ENCODE results near the gene KIAA1549.
"Not testable (repeated sequence)": the region's sequence is repeated elsewhere in the genome, so short reads cannot be mapped to it uniquely, and the experiment has no call there.

KIAA1549 gene

DNA sequence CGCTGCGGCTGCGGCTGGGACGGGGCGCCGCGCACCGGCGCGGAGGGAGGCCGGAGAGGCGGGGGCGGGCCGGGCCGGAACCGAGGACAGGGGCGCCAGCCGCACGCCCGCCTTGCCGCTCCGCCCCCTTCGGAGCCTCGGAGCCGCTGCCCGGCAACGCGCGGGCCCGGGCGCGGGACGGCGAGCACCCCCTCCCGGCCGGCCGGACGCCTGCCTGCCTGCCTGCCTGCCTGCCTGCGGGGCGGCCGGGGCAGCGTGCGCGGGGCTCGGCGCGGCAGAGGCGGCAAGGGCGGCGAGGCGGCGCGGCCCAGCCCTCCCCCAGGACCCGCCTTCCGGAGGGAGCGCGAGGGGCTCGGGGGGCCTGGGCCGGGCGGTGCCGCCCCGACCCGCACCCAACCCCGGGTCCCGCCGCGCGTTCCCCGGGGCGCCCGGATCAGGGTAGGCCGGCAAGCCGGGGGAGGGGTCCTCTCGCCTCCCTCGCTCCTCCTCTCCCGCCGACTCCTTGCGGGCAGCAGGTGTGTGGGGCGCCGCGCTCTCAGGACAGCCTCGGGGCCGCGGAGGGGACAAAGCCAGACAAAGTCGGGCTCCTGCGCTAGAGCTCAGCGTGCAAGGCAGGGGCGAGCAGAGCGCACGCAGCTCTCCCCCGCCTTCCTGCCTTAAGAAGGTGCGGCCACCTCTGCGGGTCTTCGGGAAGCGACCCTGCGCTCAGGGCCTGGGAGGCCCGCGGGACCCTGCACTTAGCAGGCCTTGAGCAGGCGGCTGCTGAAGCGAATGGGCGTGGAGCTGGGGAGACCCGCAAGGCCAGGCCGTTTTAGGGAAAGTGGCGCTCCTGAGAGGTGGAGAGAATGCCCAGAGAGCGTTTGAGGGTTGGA lies at the start of gene KIAA1549:
KIAA1549 (minus strand) TSS at position 58 of the 872 bp plus-strand sequence. CDS start 120 bp downstream, outside the sequence.
- DNase-seq, result peak in 1 of 2 experiments; percentile 68

DNA sequence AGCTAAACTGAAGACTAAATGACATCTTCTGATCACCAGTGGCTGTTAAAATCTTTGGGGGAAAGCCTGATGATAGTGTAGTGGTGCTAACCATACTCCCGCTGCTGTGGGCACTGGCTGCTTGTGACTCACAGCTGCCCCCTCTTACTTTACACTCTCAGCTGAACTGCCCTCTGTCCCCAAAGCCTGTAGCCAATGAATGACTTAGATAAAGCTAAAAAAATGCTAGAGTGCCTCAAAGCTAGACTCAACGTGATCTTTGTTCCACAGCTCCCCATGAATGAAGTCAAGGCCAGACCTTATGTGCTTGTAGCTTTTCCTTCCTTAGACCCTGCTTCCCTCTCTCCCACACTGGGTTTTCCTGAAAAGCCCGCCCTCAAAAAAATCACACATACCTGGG lies 48.2 kb upstream of the KIAA1549 start:
- DNase-seq, result no peak

DNA sequence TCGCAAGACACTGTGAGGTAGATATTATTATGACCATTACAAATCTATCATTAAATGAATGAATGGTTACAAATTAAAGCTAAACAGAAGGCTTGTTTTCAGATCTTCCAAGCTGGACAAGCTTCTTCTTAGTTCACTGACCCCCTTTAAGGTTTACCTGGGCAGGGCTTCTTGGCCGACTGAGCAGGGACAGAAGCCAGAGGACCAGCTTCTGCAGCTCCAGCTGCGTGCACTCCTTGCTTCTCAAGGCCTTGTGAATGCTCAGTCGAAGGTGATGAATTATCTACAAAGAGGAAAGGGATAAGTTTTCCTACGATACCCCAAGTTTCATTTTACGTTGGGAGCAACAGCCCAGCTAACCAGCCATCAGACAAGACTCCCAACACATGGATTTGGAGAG lies 45.4 kb upstream of the KIAA1549 start:
- DNase-seq, result no peak

DNA sequence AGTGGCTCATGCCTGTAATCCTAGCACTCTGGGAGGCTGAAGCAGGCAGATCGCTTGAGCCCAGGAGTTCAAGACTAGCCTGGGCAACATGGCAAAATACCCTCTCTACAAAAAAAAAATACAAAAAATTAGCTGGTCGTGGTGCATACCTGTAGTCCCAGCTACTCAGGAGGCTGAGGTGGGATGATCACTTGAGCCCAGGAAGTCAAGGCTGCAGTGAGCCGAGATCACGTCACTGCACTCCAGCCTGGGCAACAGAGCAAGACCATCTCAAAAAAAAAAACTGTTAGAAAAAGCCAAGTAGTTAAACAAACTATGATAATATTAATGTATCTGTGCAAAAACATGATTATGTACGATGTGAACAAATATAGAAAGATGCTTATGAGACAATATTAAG lies 44.7 kb upstream of the KIAA1549 start:
- DNase-seq, result not testable (repeated sequence)

DNA sequence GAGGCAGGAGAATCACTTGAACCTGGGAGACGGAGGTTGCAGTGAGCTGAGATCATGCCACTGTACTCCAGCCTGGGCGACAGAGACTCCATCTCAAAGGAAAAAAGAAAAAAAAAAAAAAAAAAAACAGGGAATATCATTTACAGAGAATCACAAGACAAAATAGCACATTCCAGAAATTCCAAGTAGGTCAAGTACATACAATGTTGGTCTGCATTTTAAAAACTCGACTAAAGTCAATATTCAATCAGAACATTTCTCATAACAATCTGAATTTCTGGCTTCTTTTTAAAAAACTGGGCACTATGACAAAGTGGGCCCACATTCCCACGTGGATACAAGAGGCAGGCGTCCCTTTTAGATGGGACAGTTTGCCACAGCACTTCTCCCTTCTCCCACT lies 41.9 kb upstream of the KIAA1549 start:
- DNase-seq, result no peak

DNA sequence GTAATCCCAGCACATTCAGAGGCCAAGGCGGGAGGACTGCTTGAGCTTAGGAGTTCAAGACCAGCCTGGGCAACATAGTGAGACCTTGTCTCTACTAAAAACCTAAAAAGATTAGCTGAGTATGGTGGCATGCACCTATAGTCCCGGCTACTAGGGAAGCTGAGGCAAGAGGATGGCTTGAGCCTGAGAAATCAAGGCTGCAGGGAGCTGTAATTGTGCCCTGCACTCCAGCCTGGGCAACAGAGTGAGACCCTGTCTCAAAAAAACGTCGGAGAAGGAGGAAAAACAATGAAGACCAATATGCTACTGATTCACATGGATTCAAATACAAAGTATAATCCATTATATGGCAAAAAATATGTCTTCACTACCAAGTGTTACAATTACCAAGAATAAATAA lies 41.1 kb upstream of the KIAA1549 start:
- DNase-seq, result no peak

DNA sequence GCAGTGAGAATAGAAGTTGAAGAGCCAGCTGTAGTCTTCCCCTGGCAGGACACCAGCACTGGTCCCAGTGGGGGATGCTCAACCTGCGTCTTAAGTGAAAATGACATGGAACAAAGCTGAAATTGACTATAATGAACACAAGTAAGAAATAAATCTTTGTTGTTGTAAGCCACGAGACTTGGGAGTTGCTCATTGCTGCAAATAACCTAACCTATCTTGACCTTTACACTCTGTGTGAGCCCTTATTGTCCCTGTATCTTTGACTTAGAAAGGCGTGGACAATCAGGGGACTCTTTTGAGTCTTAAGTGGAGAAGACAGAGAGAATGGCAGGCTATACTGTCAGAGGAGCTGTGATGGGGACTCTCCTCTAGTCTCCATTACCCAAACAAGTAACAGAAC lies 37.7 kb upstream of the KIAA1549 start:
- no peak for DNase-seq

DNA sequence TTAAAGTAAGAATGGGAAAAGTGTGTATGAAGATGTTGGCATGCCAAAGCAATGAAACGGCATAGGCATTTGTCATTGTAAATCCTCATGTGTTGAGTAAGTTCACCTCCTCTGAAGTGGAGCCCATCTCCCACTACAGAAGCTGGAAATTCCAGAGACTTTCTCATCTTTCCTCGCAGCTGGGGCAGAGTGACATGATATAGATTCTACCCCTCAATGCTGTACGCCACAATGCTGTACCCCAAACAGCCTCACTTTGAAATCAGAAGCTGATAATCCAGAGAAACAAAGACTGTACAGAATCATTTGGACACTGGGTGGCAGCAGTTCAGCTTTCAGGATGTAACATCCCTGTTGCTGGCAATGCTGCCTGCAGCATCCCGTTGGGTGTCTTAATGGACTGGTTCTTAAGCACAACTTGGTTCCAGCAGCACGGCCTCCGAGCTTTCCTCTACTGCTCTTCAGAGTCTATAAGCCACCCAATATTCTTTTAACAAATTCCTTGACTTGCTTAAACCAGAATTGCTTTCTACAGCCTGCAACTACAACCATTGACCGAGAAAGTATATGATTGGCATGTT lies 35.8 kb upstream of the KIAA1549 start:
- peak; percentile 22 to 31 for DNase-seq

DNA sequence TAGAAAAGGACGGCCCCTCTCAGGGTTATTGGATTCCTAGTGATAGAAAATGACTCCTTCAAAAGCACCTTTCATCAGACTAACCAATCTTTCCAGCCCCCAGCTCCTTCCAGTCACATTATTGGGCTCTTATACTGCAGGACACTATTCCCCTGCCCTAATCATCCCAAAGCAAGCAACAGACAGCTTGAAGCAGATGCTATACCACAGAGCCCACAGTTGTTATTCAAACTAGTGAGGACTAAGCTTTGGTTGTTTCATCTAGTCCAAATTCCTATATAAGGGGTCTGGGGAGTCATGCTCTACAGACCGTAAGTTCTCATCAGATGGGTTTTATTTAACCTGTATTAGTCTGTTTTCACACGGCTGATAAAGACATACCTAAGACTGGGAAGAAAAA lies 30.2 kb upstream of the KIAA1549 start:
- no peak for DNase-seq

DNA sequence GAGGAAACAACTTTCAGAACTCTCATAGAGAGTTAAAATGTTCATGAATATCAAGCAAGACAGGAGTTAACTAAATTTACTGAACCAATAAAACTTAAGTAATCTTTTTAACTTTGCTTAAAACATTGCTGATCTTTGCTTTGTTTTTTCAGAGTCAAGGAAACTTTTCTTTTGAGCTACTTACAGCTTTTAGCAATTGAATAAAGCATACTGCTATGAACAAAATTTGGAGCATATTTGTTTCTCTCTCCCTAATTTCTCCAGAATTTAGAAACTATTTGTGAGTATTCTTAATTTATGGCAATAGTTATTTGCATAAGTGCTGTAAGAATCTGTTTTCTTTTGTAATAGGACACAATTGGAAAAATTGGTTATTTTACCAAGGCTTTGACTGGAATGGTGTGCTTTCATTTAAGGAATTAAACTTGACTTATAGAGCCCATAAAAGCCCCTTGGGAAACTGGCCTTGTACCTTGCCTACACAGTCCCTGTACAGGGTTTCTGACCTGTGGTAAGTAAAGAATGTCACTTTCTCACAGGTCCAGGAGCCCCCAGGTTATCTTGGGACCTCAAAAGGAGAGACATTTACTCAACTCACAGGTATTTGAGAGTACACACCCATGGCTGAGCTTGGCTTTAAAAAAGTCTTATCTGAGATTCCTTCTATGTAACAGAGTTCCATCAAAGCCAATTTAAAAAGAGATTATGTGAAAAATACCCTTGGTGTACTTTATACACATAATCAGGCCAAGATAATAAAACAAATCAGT lies 23.3 kb upstream of the KIAA1549 start:
- DNase-seq, result no peak

DNA sequence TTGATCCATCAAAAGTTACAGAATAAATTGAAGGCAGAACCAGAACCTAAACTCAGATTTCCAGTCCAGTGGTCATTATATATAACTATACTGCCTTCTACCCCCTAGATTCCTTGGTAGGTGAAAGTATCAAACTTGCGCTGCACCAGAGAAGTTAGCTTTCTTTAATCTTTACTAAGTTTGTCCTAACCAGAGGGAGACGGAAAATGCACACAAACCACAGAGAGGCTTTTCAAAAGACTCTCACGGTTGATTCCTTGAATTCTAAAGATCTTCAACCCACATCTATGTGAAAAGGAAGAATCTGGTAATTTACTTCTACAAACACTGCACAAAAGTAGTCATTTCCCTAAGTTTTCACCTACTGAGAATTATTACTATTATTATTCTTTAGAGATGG lies 18.2 kb upstream of the KIAA1549 start:
- no peak for DNase-seq

DNA sequence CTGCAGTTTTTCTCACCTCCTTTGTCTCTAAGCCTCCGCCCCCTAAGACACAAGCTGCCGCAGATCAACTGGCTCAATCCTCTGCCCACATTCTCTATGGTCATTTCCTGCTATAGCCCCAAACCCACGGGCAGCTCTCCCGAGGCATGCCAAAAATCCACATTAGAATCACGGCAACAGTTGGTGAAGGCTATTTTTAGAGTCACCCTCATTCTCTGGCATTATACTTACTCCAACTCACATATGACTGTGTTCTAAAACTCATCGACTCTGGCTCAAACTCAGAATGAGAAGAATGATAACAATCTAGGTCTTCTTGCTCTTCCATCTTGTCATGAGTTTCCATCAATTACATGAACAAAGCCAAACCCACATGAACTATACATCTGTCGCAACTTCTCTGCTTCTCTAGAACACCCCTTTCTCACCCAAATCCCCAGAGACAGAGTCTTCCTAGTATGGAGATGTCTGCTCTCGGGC lies 10.9 kb upstream of the KIAA1549 start:
- no peak for DNase-seq

DNA sequence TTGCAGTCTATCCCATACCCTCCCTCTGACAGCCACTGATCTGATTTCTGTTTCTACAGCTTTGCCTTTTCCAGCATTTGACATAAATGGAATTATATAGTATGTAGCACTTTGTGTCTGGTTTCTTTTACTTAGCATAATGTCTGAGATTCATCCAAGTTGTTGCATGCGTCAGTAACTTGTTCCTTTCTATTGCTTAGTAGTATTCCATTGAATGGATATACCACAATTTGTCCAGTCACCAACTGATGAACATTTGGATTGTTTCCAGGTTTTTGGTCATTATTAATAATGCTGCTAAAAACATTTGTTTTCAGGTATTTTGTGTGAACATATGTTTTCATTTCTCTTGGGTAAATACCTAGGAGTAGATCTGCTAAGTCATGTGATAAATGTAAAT lies 6.5 kb upstream of the KIAA1549 start:
- no peak for DNase-seq

DNA sequence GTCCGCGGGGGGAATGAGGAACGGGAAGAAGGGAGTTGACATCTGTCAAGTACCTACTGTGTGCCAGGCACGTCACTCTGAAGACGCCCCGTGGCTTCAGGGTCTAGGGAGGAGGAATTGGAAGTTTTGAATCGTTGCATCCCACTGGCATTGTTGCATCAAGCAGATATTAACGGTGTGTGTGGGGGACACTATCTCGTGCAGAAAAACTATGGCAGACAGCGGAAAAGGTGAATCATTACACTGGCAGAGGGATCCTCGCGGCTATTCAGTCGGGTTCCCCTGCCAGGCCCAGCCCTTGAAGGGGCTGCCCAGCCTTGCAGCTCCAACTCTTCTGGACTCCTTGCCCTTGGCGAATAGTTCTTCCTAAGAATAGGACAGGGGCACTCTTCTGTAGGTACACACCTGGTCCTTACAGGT lies 1.0 kb upstream of the KIAA1549 start:
- DNase-seq, result no peak

DNA sequence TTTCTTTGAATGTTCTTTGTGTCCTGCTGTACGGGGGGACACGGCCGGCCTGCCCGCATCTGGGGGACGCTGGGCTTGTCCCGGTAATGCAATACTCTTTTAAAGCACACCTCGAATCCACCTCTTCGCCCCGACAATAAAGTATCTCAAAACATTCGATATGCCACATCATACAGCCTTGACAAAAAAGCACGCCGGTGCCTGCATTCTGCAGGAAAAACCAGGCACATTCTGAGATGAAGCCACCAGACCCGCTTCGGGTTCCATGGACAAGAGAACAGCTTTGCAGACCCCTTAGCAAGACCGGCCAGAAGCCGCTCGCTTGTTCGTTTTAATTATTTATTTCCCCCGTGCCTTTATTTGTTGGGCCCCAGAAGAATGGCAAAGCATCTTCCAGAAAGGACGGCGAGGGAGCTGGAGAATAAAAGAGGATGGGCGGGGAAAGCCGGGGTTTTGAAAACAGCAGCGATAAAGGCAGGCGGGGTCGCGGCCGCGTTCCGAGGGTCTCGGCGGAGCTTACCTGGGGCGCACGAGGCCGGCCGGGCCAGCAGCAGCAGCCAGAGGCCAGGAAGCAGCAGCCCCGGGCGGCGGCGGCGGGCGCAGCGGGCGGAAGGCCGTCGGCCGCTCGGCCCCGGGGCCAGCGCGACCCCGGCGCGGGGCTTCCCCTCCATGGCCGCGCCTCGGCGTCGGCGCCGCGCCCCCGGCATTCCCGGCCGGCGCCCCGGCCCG lies 462 bp downstream of the KIAA1549 start:
- DNase-seq, result no peak

DNA sequence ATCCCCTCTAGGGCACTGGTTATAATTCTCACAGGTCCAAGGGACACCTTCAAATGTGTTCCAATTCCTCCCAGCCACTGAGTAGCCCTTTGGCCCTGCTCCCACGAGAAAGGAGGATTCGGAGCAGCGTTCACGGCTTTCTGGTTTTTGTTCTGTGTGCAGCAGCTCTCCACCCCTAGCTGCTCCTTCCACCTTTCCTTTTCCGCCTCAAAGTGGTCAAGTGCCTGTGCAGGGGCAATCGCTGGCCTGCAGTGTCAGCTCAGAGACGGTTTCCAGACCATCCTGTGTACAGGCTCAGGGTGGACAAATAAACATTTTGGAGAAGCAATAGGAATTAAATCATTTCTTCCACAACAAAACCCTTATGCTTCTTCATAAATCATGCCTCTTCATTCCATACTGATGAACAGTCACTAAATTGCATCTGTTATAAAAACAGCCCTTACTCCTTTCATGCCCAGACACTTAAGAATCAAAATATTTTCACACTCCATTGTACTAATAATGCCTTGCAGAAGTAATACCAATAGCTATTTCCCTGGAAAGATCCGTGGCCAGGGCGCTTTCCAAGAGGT lies 1.1 kb downstream of the KIAA1549 start:
- no peak for DNase-seq

DNA sequence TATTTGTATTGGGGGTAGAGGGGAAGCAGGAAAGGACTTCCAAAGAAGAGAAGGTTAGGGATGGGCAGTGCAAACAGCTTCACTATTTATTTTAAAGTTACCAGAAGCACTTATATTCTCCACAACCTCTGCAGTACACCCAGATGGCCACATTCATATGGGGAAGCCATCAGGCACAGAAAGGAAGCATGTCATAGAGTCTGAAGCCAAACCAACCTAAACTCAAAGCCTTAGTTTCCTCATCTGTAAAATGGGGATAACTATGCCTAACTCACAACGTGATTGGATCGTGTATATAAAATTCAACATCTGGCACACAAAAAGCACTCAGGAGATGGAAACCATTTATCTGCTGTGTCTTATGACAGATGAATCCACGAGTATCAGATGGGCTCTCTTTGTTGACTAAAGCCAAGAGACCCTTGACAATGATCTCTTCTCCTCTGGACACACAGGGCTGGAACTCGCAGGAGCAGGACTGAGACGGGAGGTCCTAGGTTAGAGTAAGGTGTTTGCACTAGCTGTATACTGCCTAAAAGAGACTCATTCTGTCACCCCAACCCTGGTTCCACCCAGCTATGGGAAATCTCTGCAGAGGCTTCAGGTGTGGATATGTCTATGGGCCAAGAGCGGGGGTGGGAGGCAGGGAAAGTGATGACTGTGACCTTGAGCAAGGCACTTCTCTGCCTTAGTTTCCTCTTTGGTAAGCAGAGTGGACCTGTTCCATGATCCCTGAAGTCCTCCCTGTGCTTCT lies 1.8 kb downstream of the KIAA1549 start:
- DNase-seq, result no peak

DNA sequence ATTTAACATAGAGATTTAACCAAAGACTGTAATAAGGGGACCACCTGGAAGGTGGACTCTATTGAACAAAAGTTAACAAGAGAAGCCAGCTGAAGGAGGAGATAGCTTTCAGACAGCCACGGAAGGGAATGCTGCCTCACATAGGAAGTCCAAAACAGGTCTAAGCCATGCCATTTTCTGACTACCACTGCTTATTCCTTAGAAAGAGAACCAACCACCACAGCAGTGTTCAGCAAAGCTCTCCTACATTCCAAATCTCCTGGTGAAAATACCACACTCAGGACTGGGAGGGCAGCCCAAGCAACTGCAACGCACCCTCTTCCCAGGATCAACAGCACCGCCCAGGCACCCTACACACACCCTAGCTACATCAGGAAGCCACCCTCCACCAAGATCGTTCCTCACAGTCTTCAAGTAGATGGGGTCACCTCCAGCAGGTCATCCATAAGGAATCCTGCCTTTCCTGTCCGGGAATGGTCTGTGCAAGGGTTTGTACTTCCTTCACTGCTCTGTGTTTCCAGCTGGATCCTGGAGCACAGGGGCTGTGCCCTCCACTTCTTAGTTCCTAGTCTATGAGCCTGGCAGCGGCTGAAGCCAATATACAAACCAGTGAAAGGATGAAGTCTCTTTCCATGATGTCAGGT lies 2.5 kb downstream of the KIAA1549 start:
- no peak for DNase-seq

DNA sequence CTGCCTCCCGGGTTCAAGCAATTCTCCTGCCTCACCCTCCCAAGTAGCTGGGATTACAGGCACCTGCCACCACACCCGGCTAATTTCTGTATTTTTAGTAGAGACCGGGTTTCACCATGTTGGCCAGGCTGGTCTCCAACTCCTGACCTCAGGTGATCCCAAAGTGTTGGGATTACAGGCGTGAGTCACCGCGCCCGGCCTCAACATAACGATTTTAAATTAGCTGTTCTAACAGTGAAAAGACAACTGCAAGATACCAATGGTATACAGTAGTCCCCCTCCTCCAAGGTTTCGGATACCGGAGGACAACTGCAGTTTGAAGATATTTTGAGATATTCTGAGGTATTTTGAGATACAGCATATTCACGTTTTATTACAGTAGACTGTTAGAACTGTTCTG lies 5.0 kb downstream of the KIAA1549 start:
- not testable (repeated sequence) for DNase-seq

DNA sequence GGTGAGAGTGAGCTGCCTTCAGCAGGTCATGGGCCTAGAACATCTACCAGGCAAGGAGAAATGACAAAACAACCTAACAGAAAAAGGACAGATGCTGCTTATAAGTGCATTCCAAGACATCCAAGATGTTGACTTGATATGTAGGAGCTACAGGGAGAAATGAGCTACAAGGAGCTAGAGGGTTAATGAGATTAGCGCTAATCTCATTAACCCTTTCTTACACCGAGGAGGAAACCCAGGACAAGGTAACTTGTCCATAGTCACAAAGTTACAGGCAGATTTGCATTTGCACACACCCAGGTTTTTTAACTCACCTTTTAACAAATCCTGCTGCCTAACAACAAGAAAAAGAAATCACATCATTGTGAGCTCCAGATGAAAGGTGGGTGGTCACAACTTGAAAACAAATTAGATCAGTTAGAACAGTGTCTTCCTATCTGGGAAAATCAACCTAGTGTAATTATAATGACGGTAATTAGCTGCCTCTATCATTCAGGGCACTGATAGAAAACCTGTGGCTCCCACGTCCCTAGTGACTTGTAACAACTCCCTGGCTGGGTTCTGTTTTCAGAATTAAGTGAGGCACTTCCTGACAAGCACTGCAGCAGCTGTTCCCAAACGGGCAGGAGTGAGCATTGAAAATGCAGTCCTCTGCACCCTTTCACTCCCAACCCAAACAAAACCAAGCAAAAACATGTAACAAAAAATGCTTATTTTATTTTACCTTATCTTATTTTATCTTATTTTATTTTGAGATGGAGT lies 5.7 kb downstream of the KIAA1549 start:
- peak in 1 of 2 experiments; percentile 66 for DNase-seq
